Natural killer cell (primary cell): ENCODE data around the gene PHLPP1. TPM values are rescaled to one million over a fixed set of nuclear protein-coding genes. Genes with fewer than 3 reads are reported as not detected.

ENCODE experiments used
- ATAC-seq, 3 donors: fragments of 150-1000 bp in 2 of 3; fragments of 200-7000 bp in 1 of 3; cut with Tn5 transposase; 1 replicate in 1 of 3; 2 replicates in 2 of 3; pipeline ENCODE4 v1.10.0; 2021; ENCODE audit warnings: mild to moderate bottlenecking in 2 of 3, moderate library complexity in 2 of 3
- DNase-seq, 2 donors: peaks; one replicate each; pipeline versions ENCODE4 v3.0.0 to v3.0.0-alpha.2; 2013 to 2021; ENCODE audit warnings: mixed read lengths in 1 of 2
- H3K27ac ChIP-seq: one replicate; pipeline ENCODE4 v1.5.1; 2013; ENCODE audit warnings: mild to moderate bottlenecking, low read length
- H3K27me3 ChIP-seq: one replicate; pipeline ENCODE4 v1.6.1; 2013; ENCODE audit warnings: low read length; ENCODE audit not compliant: control insufficient read depth, insufficient read depth
- H3K36me3 ChIP-seq: one replicate; pipeline ENCODE4 v1.6.1; 2013; ENCODE audit warnings: low read length; ENCODE audit not compliant: control insufficient read depth, insufficient read depth
- H3K4me1 ChIP-seq: one replicate; pipeline ENCODE4 v1.6.1; 2013; ENCODE audit warnings: low read length; ENCODE audit not compliant: control insufficient read depth, insufficient read depth
- H3K4me3 ChIP-seq: one replicate; pipeline ENCODE4 v1.5.1; 2013; ENCODE audit warnings: low read length
- H3K9me3 ChIP-seq: one replicate; pipeline ENCODE4 v1.6.1; 2013; ENCODE audit warnings: low read length; ENCODE audit not compliant: control insufficient read depth, insufficient read depth
- H3K27ac Mint-ChIP-seq, 2 donors: one replicate each; pipeline ENCODE4 v1.8.0; 2022; ENCODE audit warnings: mild to moderate bottlenecking in 2 of 2, mixed read lengths in 2 of 2, moderate library complexity in 1 of 2
- H3K27me3 Mint-ChIP-seq, 2 donors: one replicate each; pipeline ENCODE4 v1.8.0; 2022; ENCODE audit warnings: low read depth in 2 of 2, mixed read lengths in 2 of 2
- H3K36me3 Mint-ChIP-seq: one replicate; pipeline ENCODE4 v1.8.0; 2022; ENCODE audit warnings: mixed read lengths
- H3K4me1 Mint-ChIP-seq, 2 donors: one replicate each; pipeline ENCODE4 v1.8.0; 2022; ENCODE audit warnings: mixed read lengths in 2 of 2
- H3K4me3 Mint-ChIP-seq: one replicate; pipeline ENCODE4 v1.8.0; 2022; ENCODE audit warnings: mild to moderate bottlenecking, moderate library complexity, mixed read lengths
- H3K9me3 Mint-ChIP-seq, 2 donors: one replicate each; pipeline ENCODE4 v1.8.0; 2022; ENCODE audit warnings: mixed read lengths in 2 of 2
- WGBS: methylation state at CpG from one replicate; pipeline ENCODE4 v1.1.7; 2013; ENCODE audit warnings: missing lambda C conversion rate; ENCODE audit not compliant: insufficient coverage; 5-methylcytosine and 5-hydroxymethylcytosine counted together
- intact Hi-C: fragments of 100-400 bp; cut with micrococcal nuclease; formaldehyde crosslinking; loops from one replicate; pipeline ENCODE4 v1.14.2; 2022
- total RNA-seq, 4 donors: library from RNA; stranded (reverse); fragments of 120-200 nt in 1 of 4; gene quantifications; one replicate each; pipeline versions ENCODE4 v1.2.3 to v1.2.4, GENCODE V29; 2013 to 2022
- TF ChIP-seq, protein P1 (sequence below): fragments of 200-600 bp; IDR thresholded peaks from one replicate; pipeline ENCODE4 v1.8.0; 2022; ENCODE audit warnings: antibody characterized with exemption

PHLPP1 gene
- total RNA-seq, 3 donors from 2014 or later (not counting 1 experiment from before 2014, with no cell fraction given): 12.1 to 14.8 (median 12.2) TPM

- Mint-ChIP-seq H3K27ac (no peak overlapping the region), H3K4me3 (no peak overlapping the region), H3K36me3 (no peaks in the 10 kb centered on the region), H3K4me1 (no peaks in the 10 kb centered on the region), H3K27me3 (peaks cover 6 to 15% of the 10 kb centered on the region in 2 donors), H3K9me3 (no peaks in the 10 kb centered on the region)
- ATAC-seq: no peak
- Histone ChIP-seq H3K4me1 (no peaks in the 10 kb centered on the region), H3K36me3 (no peaks in the 10 kb centered on the region), H3K27me3 (no peaks in the 10 kb centered on the region), H3K27ac (no peak overlapping the region), H3K4me3 (no peak overlapping the region), H3K9me3 (no peaks in the 10 kb centered on the region)
- intact Hi-C loops: no loop called here
- 88% methylated on average over 8 of the region's 8 CpGs for WGBS
- DNase-seq: no peak
- TF ChIP-seq, protein P1, sequence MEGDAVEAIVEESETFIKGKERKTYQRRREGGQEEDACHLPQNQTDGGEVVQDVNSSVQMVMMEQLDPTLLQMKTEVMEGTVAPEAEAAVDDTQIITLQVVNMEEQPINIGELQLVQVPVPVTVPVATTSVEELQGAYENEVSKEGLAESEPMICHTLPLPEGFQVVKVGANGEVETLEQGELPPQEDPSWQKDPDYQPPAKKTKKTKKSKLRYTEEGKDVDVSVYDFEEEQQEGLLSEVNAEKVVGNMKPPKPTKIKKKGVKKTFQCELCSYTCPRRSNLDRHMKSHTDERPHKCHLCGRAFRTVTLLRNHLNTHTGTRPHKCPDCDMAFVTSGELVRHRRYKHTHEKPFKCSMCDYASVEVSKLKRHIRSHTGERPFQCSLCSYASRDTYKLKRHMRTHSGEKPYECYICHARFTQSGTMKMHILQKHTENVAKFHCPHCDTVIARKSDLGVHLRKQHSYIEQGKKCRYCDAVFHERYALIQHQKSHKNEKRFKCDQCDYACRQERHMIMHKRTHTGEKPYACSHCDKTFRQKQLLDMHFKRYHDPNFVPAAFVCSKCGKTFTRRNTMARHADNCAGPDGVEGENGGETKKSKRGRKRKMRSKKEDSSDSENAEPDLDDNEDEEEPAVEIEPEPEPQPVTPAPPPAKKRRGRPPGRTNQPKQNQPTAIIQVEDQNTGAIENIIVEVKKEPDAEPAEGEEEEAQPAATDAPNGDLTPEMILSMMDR: no peak
These were observed 285.5 kb downstream of the PHLPP1 start for GRCh38 chr18:63000839-63001238.

- intact Hi-C loops: no loop called here
- TF ChIP-seq, protein P1: no peak
- Mint-ChIP-seq H3K27me3 (peaks cover 6 to 15% of the 10 kb centered on the region in 2 donors), H3K27ac (no peak overlapping the region), H3K4me1 (no peaks in the 10 kb centered on the region), H3K4me3 (no peak overlapping the region), H3K36me3 (no peaks in the 10 kb centered on the region), H3K9me3 (no peaks in the 10 kb centered on the region)
- H3K27ac ChIP-seq: no peak overlapping the region
- H3K9me3 ChIP-seq: no peaks in the 10 kb centered on the region
- DNase-seq: no peak
- no peaks in the 10 kb centered on the region for H3K27me3 ChIP-seq
- 95% methylated on average over 5 of the region's 5 CpGs for WGBS
- no peak for ATAC-seq
- no peaks in the 10 kb centered on the region for H3K36me3 ChIP-seq
- no peak overlapping the region for H3K4me3 ChIP-seq
- no peaks in the 10 kb centered on the region for H3K4me1 ChIP-seq
These were observed 286.5 kb downstream of the PHLPP1 start for GRCh38 chr18:63001861-63002260.

- no peak overlapping the region for H3K4me3 Mint-ChIP-seq
- Histone ChIP-seq H3K4me3 (no peak overlapping the region), H3K36me3 (no peaks in the 10 kb centered on the region), H3K4me1 (no peaks in the 10 kb centered on the region), H3K27me3 (no peaks in the 10 kb centered on the region), H3K27ac (no peak overlapping the region), H3K9me3 (no peaks in the 10 kb centered on the region)
- H3K4me1 Mint-ChIP-seq: no peaks in the 10 kb centered on the region
- TF ChIP-seq, protein P1: no peak
- WGBS: 91% methylated on average over 6 of the region's 6 CpGs
- no peaks in the 10 kb centered on the region for H3K36me3 Mint-ChIP-seq
- ATAC-seq: no peak
- intact Hi-C loops: no loop called here
- H3K9me3 Mint-ChIP-seq: no peaks in the 10 kb centered on the region
- H3K27me3 Mint-ChIP-seq: peaks cover 6 to 15% of the 10 kb centered on the region in 2 donors
- H3K27ac Mint-ChIP-seq: no peak overlapping the region
- no peak for DNase-seq
These were observed 287.0 kb downstream of the PHLPP1 start for GRCh38 chr18:63002305-63002704.

DNA sequence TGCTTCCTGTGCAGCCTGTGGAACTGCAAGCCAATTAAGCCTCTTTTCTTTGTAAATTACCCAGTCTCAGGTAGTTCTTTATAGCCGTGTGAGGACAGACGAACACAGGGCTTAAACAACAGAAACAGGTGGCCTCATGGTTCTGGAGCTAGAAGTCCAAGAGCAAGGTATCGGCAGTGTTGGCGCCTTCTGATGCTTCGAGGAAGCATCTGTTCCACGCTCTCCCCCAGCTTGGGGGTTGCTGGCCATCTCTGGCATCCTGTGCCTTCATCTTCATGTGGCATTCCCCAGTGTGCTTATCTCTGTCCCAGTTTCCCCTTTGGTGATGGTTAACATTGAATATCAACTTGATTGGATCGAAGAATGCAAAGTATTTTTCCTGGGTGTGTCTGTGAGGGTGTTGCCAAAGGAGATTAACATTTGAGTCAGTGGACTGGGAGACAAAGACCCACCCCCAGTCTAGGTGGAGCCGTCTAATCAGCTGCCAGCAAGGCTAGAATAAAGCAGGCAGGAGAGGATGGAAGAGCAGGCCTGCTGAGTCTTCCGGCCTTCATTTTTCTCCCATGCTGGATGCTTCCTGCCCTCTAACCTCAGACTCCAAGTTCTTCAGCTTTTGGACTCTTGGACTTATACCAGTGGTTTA is 287.6 kb downstream of the PHLPP1 start:
- Histone ChIP-seq H3K36me3 (no peaks in the 10 kb centered on the region), H3K4me1 (no peaks in the 10 kb centered on the region), H3K9me3 (no peaks in the 10 kb centered on the region), H3K27me3 (no peaks in the 10 kb centered on the region), H3K4me3 (no peak overlapping the region), H3K27ac (no peak overlapping the region)
- peaks cover 6 to 15% of the 10 kb centered on the region in 2 donors for H3K27me3 Mint-ChIP-seq
- TF ChIP-seq, protein P1: no peak
- no peak for ATAC-seq
- no peaks in the 10 kb centered on the region for H3K9me3 Mint-ChIP-seq
- 87% methylated on average over 9 of the region's 9 CpGs for WGBS
- intact Hi-C loops: no loop called here
- no peak for DNase-seq
- no peaks in the 10 kb centered on the region for H3K4me1 Mint-ChIP-seq
- H3K36me3 Mint-ChIP-seq: no peaks in the 10 kb centered on the region
- no peak overlapping the region for H3K4me3 Mint-ChIP-seq
- no peak overlapping the region for H3K27ac Mint-ChIP-seq
